ENCODE measurements around the gene PGD.

- TF ChIP-seq CTCF (IDR thresholded peaks at IDR 0.05) (no peak), POLR2A (IDR thresholded peaks at IDR 0.05) (no peak)
Measured at GRCh38 chr1:10399444-10399941, 629 bp downstream of the PGD start.

Measured in thyroid gland (tissue), 4 donors.